Dedifferentiated amniotic fluid mesenchymal stem cell (primary cell): ENCODE measurements around the gene IL24.
A peak's percentile ranks its signal among the peaks of the same experiment; 100 is the strongest.
"Not testable (repeated sequence)": the region's sequence is repeated elsewhere in the genome, so short reads cannot be mapped to it uniquely, and the experiment has no call there.

Experiments used
- DNase-seq: peaks from one replicate; pipeline ENCODE4 v3.0.0-alpha.2; 2016; ENCODE audit errors: extremely low spot score

IL24 gene

GRCh38 chr1:206897175-206897574, at the start of gene IL24:
Gene IL24, plus strand, starts transcription at chr1:206897443. Its CDS starts 390 bp downstream, at chr1:206897833.
- DNase-seq, result no peak

GRCh38 chr1:206847946-206848345, 49.3 kb upstream of the IL24 start:
- no peak for DNase-seq

GRCh38 chr1:206850401-206850800, 46.8 kb upstream of the IL24 start:
- no peak for DNase-seq

- DNase-seq, result no peak
These were observed 45.8 kb upstream of the IL24 start for GRCh38 chr1:206851341-206852010.

GRCh38 chr1:206852662-206853061, 44.6 kb upstream of the IL24 start:
- not testable (repeated sequence) for DNase-seq

GRCh38 chr1:206853696-206854095, 43.5 kb upstream of the IL24 start:
- not testable (repeated sequence) for DNase-seq

- no peak for DNase-seq
These were observed 42.7 kb upstream of the IL24 start for GRCh38 chr1:206854401-206855129.

GRCh38 chr1:206855859-206856258, 41.4 kb upstream of the IL24 start:
- DNase-seq, result no peak

GRCh38 chr1:206856674-206857464, 40.4 kb upstream of the IL24 start:
- DNase-seq, result no peak

- no peak for DNase-seq
These were observed 38.1 kb upstream of the IL24 start for GRCh38 chr1:206859082-206859521.

GRCh38 chr1:206860165-206860564, 37.1 kb upstream of the IL24 start:
- no peak for DNase-seq

GRCh38 chr1:206863266-206863665, 34.0 kb upstream of the IL24 start:
- DNase-seq, result no peak

GRCh38 chr1:206864939-206865671, 32.1 kb upstream of the IL24 start, which contains the start of gene IL20:
Gene IL20, plus strand, starts transcription at chr1:206865623. Its CDS starts 230 bp downstream, at chr1:206865853.
- peak; percentile 59 for DNase-seq

- no peak for DNase-seq
These were observed 31.2 kb upstream of the IL24 start for GRCh38 chr1:206866062-206866461.

- no peak for DNase-seq
These were observed 30.0 kb upstream of the IL24 start for GRCh38 chr1:206867239-206867638.

- DNase-seq, result no peak
These were observed 29.5 kb upstream of the IL24 start for GRCh38 chr1:206867716-206868115.

- DNase-seq, result no peak
These were observed 29.0 kb upstream of the IL24 start for GRCh38 chr1:206868264-206868663.

GRCh38 chr1:206872139-206872538, 25.1 kb upstream of the IL24 start:
- DNase-seq, result no peak

GRCh38 chr1:206873603-206874188, 23.5 kb upstream of the IL24 start:
- no peak for DNase-seq

- DNase-seq, result no peak
These were observed 21.4 kb upstream of the IL24 start for GRCh38 chr1:206875752-206876377.

- no peak for DNase-seq
These were observed 18.8 kb upstream of the IL24 start for GRCh38 chr1:206878456-206878855.
